Hematopoietic multipotent progenitor cell (in vitro differentiated cells): Measurements from ENCODE around the gene THUMPD3. TPM values are rescaled to one million over a fixed set of nuclear protein-coding genes. Genes with fewer than 3 reads are reported as not detected.

Experiments
- DNase-seq, 3 donors: peaks; one replicate each; pipeline ENCODE4 v3.0.0-alpha.2; 2011 to 2015; ENCODE audit warnings: low read depth in 2 of 3, low spot score in 2 of 3
- total RNA-seq: library from RNA; depleted of rRNA; stranded (reverse); fragments of >200 nt; gene quantifications from one replicate; pipeline ENCODE4 v1.2.3, GENCODE V29; 2012

THUMPD3 gene
- 24.5 TPM for total RNA-seq

DNA sequence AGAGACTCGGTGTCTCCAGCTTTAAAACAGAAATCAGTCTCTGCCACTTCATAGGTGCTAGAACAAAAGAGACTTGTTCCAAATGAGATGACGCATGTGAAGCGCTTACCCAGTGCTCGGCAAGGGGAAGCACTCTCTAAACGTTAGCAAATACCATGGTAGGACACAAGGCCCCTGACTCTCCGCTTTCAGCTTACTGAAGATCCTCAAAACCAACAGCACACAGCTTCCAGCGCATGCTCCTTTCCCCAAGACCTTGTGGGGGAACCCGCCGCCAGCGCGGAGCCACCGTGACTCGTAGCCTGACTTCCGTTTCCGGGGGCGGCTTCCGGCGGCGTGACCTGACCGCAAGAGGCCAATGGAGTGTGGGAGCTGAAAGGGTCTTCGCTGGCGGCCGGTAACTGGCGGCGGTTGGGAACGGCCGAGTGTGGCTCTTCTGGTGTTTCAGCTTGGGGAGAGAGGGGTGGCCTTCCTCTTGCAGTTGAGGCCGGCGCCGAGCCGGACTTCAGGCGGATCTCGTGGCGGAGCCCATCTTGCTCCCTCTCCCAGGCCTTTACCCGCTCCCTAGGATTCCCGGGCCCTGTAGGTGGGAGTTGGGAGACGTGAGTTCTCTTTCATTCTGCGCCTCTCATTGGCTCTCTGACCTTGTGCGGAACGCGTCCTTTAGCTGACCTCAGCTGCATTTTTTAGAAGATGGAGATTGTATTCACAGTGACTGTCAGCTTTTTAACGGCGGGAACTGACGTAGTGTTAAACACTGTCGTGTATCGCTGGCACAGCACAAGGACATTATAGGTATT, at the start of gene THUMPD3:
TSS of gene THUMPD3 (plus strand) at position 324 of the 800 bp plus-strand sequence. CDS start 2,015 bp downstream, outside the sequence.
- DNase-seq = peak; percentile 73 to 97 (median 97)

DNA sequence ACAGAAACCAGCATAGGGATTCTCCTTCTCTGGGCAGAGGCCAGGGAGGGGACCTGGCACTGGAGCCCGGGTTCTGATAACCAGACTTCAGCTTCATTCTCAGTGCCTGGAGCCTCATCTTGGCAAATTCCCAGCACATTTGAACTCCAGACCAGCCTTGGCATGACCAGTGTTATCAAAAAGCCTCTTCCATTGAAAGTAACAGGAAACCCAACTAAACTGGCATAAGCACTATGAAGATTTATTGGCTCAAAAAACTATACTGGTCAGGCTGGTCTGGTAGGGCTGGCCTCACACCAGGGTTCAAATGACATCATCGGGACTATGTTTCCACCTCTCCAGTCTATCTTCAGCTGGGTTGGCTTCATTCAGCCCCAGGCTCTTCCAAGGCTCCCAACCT, 48.1 kb upstream of the THUMPD3 start:
- no peak for DNase-seq

- no peak for DNase-seq
Observed at GRCh38 chr3:9316881-9317361, 45.9 kb upstream of the THUMPD3 start.

- DNase-seq = no peak
Observed at GRCh38 chr3:9322780-9323179, 40.1 kb upstream of the THUMPD3 start.

DNA sequence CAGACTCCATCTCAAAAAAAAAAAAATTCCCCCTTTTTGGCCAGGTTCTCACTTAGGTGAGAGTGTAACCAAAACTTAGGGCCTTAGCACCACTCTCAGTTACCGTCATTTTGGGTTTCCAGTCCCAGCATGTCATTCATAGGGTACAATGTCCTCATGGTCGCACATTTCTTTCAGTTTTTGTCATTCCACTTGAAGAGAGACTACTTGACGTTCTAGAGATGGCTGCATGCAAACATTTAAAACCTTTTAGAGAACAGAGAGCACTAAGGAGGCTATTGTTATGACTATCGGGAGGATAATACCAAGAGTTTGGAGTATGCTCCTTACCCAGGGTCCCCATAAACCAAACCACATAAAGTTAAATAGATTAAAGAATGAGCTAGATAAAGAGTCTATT, 37.9 kb upstream of the THUMPD3 start:
- no peak for DNase-seq

DNA sequence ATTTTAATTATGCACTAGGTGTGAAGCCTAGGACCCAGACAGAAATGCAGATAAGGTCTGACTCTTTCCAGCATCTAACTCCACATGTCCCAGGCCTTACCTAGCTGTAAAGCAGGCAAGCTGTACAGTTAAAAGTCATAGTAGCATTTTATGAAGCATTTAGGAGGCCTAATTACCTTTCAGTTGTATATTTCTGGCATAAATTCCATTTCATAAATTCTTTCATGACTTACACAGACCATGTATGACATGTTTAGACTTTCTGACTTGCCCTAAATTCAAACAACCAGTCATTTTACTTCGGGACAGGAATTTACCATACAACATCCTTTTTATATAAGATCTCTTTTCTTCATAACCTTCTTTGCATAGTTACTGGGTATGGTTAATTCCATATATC, 35.3 kb upstream of the THUMPD3 start:
- no peak for DNase-seq

DNA sequence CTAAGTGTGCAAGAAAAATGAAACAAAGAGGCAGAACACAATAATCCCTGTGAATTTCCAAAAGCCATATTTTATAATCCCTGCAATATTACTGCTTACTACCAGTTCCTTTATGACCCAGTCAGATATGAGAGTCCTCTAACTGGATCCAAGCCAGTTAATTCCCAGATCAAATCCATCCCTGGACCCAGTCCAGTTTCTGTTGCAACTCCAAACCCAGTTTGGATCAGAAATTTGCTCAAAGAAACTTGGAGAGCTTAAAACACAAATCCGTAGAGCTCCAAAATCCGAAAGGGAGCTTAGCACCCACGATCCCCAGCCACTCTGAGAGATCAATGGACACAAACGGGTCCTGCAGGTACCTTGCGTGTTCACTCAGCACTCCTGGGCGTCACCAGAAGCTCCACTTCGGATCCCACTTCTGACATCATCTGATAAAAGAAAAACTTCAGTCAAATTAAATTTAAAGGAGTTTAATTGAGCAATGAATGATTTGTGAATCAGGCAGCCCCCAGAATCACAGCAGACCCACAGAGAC, 32.6 kb upstream of the THUMPD3 start:
- DNase-seq = no peak

- no peak for DNase-seq
Observed at GRCh38 chr3:9331171-9331570, 31.7 kb upstream of the THUMPD3 start.

DNA sequence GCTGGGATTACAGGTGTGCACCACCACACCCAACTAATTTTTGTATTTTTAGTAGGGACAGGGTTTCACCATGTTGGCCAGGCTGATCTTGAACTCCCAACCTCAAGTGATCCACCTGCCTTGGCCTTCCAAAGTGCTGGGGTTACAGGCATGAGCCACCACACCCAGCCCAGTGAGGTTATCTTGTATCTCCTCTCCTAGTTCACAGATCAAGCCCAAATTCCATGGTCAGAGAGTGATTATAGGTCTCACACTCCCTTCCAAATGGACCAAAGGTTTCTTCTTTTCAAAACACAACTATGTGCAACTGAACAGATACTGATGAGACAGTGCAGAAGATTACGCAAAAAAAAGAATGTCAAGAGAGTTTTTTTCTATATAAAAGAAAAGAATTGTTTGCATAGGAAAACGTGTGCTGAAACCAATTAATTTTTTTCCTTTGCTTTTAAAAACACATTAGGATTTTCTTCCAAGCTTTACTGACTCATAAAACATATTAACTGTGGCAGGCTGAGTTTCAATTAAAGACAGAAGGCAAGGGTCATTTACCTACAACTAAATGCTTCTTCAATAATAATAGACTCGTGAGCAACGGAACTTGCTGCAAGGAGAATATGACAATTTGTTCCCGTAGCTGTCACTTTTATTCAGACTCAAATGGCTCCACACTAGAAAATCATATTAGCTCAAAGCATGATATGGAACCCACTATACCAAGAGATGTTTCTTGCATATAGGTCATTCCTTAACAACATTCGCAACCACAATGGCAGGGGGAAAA, 30.4 kb upstream of the THUMPD3 start:
- DNase-seq = no peak

- no peak for DNase-seq
Observed at GRCh38 chr3:9339761-9340471, 22.9 kb upstream of the THUMPD3 start.

GRCh38 chr3:9340472-9340902, 22.4 kb upstream of the THUMPD3 start:
- no peak for DNase-seq

DNA sequence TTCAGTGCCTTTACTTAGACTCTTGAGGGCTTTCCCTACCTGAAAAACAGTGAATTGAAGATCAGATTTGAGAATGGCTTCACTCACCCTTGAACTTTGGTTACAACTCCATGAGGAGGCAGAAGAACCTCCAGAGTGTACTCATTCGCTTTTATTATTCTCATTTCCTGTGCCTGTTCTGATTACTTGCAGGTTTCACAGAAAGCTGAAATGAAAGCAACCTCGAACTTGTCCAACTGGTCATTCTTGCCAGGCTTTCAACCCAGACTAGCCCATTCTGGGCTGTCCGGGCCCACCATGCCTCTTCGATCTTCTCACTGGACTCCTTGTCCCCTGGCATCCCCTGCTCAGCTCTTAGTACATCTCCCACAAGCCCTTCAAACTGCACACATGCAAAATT, 20.2 kb upstream of the THUMPD3 start:
- DNase-seq = no peak

- DNase-seq = no peak
Observed at GRCh38 chr3:9343115-9343514, 19.7 kb upstream of the THUMPD3 start.

DNA sequence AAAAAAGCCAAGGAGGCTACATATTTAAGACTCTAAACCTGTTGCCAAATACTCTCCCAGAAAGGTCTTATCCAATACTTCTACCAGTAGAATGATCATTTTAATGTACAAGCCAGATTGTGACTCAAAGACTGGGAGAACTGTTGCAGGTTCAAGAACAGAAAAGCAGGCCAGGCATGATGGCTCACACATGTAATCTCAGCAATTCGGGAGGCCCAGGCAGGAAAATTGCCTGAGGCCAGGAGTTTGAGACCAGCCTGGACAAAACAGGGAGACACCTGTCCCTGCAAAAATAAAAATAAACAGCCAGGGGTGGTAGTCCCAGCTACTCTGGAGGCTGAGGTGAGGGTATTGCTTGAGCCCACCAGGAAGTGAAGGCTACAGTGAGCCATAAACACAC, 17.8 kb upstream of the THUMPD3 start:
- DNase-seq = no peak

GRCh38 chr3:9346141-9346540, 16.7 kb upstream of the THUMPD3 start:
- DNase-seq = no peak

DNA sequence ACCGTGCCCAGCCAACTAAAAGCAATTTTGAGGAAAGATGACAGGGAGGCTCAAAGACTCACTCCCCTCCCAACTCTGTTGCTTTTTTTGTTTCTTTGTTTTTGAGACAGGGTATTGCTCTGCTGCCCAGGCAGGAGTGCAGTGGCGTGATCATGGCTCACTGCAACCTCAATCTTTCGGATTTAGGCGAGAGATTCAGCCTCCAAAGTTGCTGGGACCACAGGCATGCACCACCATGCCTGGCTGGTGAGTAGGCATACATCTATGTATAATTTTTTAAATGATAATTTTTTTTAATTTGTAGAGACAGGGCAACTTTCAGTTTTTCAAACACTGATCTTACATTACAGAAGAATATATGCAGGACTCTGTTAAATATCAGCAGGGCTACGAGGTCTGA, 15.8 kb upstream of the THUMPD3 start:
- DNase-seq = no peak

DNA sequence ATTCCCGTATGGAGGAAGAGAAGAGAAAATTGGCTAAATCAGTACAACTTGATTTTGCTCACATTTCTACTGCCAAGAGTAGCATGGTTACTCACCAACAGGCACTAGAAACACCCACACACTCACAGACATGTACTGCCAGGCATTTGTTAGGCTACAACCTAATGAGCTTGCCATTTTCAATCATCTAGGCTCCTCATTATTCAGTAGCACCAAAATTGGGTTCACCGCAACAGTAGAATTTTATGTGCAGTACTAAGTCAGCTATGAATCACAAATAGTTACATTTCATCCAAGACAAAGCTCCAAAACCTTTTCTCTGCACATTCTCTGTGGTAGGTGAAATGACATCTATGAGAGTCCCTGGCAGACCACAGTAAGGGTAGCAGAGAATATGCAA, 15.0 kb upstream of the THUMPD3 start:
- DNase-seq = no peak

DNA sequence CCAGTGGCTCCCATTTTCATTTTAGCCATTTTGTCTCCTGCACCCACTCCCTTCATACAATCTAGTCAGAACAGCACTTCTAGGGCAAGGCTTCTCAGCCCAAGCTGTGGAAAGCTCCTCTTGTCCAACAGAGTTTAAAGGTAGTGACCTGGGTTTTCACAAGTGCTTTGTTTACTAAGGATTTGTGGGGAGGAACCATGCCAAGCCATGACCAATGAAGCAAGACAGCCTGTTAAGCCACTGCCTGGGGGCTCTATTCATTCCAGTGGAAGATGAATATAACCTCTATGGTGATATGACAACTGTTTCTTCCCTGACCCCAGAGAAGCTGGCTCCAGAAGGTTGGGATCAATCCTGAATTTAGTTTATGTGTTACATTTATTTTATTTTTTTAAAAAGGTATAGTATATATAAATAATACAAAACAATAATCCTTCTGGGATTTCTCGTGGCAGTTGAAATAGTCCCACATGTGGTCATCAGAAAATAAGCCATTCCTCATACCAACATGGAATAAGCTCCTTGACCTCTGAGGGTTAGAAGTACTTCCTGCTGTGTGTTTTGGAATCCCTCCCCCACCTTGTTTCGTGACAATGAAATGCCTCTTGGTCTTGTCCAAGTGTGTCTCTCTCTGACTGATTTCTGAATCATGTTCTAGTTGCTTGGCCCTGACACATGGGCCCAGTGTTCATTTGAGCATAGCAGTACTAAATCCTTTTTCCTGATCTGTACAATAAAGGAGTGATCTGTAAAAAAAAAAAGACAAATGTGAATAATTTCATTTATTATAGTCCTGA, 13.3 kb upstream of the THUMPD3 start:
- DNase-seq = no peak

- DNase-seq = no peak
Observed at GRCh38 chr3:9351709-9352126, 11.1 kb upstream of the THUMPD3 start.
